ENCODE measurements around the gene PRR20D.
"Not testable (repeated sequence)": the region's sequence is repeated elsewhere in the genome, so short reads cannot be mapped to it uniquely, and the experiment has no call there.

PRR20D gene

GRCh38 chr13:57160332-57160731 is at the start of gene PRR20D:
Gene PRR20D, plus strand, starts transcription at chr13:57160632. Its CDS starts 387 bp downstream, at chr13:57161019.
- H3K36me3 ChIP-seq (ENCODE audit: control insufficient read depth, insufficient read depth, low read length); H3K4me1 ChIP-seq (ENCODE audit: control insufficient read depth, insufficient read depth, low read length); H3K4me3 ChIP-seq (ENCODE audit: low read depth, low read length); H3K9me3 ChIP-seq (ENCODE audit: control insufficient read depth, insufficient read depth, low read length); H3K9ac ChIP-seq (ENCODE audit: low read depth, low read length); H3K27me3 ChIP-seq (ENCODE audit: control insufficient read depth, insufficient read depth, low read length); H3K27ac ChIP-seq (ENCODE audit: low read depth, low read length): not testable (repeated sequence)

DNA sequence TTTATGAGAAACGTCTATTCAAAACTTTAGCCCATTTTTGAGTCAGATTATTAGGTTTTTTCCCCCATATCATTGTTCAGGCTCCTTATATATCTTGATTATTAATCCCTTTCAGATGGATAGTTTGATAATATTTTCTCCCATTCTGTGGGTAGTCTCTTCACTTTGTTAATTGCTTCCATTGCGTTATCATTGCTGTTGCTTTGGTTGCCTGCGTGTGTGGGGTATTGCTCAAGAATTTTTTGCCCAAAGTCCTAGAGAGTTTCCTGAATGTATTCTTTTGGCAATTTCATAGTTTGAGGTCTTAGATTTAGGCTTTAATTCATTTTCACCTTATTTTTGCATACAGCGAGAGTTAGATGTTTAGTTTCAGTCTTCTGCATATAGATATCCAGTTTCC is 45.5 kb upstream of the PRR20D start:
- H3K9ac ChIP-seq (ENCODE audit: low read depth, low read length): no peak overlapping the region
- H3K36me3 ChIP-seq (ENCODE audit: control insufficient read depth, insufficient read depth, low read length): no peaks in the 10 kb centered on the region
- H3K4me1 ChIP-seq (ENCODE audit: control insufficient read depth, insufficient read depth, low read length): no peaks in the 10 kb centered on the region
- no peaks in the 10 kb centered on the region for H3K9me3 ChIP-seq (ENCODE audit: control insufficient read depth, insufficient read depth, low read length)
- H3K27me3 ChIP-seq (ENCODE audit: control insufficient read depth, insufficient read depth, low read length): no peaks in the 10 kb centered on the region
- H3K4me3 ChIP-seq (ENCODE audit: low read depth, low read length): no peak overlapping the region
- H3K27ac ChIP-seq (ENCODE audit: low read depth, low read length): no peak overlapping the region

- no peak overlapping the region for H3K27ac ChIP-seq (ENCODE audit: low read depth, low read length)
- no peaks in the 10 kb centered on the region for H3K36me3 ChIP-seq (ENCODE audit: control insufficient read depth, insufficient read depth, low read length)
- H3K4me1 ChIP-seq (ENCODE audit: control insufficient read depth, insufficient read depth, low read length): no peaks in the 10 kb centered on the region
- no peak overlapping the region for H3K9ac ChIP-seq (ENCODE audit: low read depth, low read length)
- H3K27me3 ChIP-seq (ENCODE audit: control insufficient read depth, insufficient read depth, low read length): no peaks in the 10 kb centered on the region
- H3K9me3 ChIP-seq (ENCODE audit: control insufficient read depth, insufficient read depth, low read length): no peaks in the 10 kb centered on the region
- H3K4me3 ChIP-seq (ENCODE audit: low read depth, low read length): no peak overlapping the region
Measured at GRCh38 chr13:57123681-57124080, 36.8 kb upstream of the PRR20D start.

GRCh38 chr13:57128909-57129308 is 31.5 kb upstream of the PRR20D start:
- H3K27ac ChIP-seq (ENCODE audit: low read depth, low read length): no peak overlapping the region
- H3K9me3 ChIP-seq (ENCODE audit: control insufficient read depth, insufficient read depth, low read length): no peaks in the 10 kb centered on the region
- no peaks in the 10 kb centered on the region for H3K4me1 ChIP-seq (ENCODE audit: control insufficient read depth, insufficient read depth, low read length)

DNA sequence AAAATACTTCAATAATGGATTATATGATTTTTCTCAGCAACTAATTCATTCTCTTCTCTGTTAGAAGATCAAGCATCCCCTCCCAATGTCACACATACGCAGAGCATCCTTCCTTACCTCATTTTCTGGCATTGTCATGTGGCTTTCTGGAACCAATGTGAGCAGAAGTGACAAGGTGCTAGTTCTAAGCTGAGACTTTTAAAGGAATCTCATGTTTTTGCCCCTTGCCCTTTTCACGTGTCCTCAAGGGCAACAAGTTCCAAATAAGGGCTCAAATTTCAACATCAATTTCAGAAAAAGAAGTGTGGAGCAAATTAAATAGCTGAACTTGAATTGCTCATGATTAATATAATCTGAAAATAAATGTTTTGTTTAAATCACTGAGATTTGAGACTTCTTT is 24.3 kb upstream of the PRR20D start:
- no peaks in the 10 kb centered on the region for H3K27me3 ChIP-seq (ENCODE audit: control insufficient read depth, insufficient read depth, low read length)
- H3K4me1 ChIP-seq (ENCODE audit: control insufficient read depth, insufficient read depth, low read length): no peaks in the 10 kb centered on the region
- H3K4me3 ChIP-seq (ENCODE audit: low read depth, low read length): no peak overlapping the region
- H3K36me3 ChIP-seq (ENCODE audit: control insufficient read depth, insufficient read depth, low read length): no peaks in the 10 kb centered on the region
- H3K9me3 ChIP-seq (ENCODE audit: control insufficient read depth, insufficient read depth, low read length): no peaks in the 10 kb centered on the region
- H3K27ac ChIP-seq (ENCODE audit: low read depth, low read length): no peak overlapping the region
- no peak overlapping the region for H3K9ac ChIP-seq (ENCODE audit: low read depth, low read length)

More at GRCh38 chr13:57128909-57129308, 31.5 kb upstream of the PRR20D start:
- H3K4me3 ChIP-seq (ENCODE audit: low read depth, low read length): no peak overlapping the region
- H3K36me3 ChIP-seq (ENCODE audit: control insufficient read depth, insufficient read depth, low read length): no peaks in the 10 kb centered on the region
- no peaks in the 10 kb centered on the region for H3K27me3 ChIP-seq (ENCODE audit: control insufficient read depth, insufficient read depth, low read length)
- H3K9ac ChIP-seq (ENCODE audit: low read depth, low read length): no peak overlapping the region

DNA sequence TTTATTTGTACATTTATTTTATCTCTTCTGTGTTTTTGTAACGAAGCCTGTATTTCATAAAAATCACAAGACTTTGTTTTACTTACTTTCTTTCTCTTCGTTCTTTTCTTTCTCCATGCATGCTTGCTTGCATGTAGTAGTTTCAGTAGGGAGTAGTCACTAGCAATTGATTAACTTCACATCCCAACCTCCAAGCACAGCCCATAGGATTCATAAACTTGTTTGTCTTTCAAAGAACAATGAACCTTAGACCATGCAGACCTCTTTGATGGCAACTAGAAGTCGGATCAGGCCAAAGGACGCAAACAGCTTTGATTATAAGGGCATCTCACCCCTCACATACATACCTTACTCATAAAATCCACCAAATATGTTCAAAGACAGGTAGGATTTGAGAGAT is 22.8 kb upstream of the PRR20D start:
- Histone ChIP-seq H3K9ac (ENCODE audit: low read depth, low read length) (no peak overlapping the region), H3K4me1 (ENCODE audit: control insufficient read depth, insufficient read depth, low read length) (no peaks in the 10 kb centered on the region), H3K4me3 (ENCODE audit: low read depth, low read length) (no peak overlapping the region), H3K36me3 (ENCODE audit: control insufficient read depth, insufficient read depth, low read length) (no peaks in the 10 kb centered on the region), H3K9me3 (ENCODE audit: control insufficient read depth, insufficient read depth, low read length) (no peaks in the 10 kb centered on the region), H3K27me3 (ENCODE audit: control insufficient read depth, insufficient read depth, low read length) (no peaks in the 10 kb centered on the region), H3K27ac (ENCODE audit: low read depth, low read length) (no peak overlapping the region)

GRCh38 chr13:57138988-57139387 is 21.4 kb upstream of the PRR20D start:
- Histone ChIP-seq H3K36me3 (ENCODE audit: control insufficient read depth, insufficient read depth, low read length) (no peaks in the 10 kb centered on the region), H3K4me1 (ENCODE audit: control insufficient read depth, insufficient read depth, low read length) (no peaks in the 10 kb centered on the region), H3K27me3 (ENCODE audit: control insufficient read depth, insufficient read depth, low read length) (no peaks in the 10 kb centered on the region), H3K9ac (ENCODE audit: low read depth, low read length) (no peak overlapping the region), H3K9me3 (ENCODE audit: control insufficient read depth, insufficient read depth, low read length) (no peaks in the 10 kb centered on the region), H3K4me3 (ENCODE audit: low read depth, low read length) (no peak overlapping the region), H3K27ac (ENCODE audit: low read depth, low read length) (no peak overlapping the region)

DNA sequence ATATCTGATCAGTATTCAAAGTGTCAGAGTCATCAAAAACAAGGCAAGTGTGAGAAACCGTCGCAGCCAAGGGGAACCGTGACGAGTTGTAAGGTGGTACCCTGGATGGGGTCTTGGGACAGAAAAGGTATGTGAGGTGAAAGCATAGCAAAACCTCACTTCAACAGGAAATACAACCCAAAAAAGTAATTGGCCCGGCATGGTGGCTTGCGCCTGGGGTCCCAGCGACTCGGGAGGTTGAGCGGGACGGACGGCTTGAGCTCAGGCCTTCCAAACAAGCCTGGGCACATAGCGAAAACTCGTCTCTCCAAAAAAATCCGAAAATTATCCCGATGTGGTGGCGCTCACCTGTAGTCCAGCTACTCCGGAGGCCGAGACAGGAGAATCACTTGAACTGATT is 20.7 kb upstream of the PRR20D start:
- H3K9me3 ChIP-seq (ENCODE audit: control insufficient read depth, insufficient read depth, low read length); H3K4me3 ChIP-seq (ENCODE audit: low read depth, low read length); H3K4me1 ChIP-seq (ENCODE audit: control insufficient read depth, insufficient read depth, low read length); H3K27me3 ChIP-seq (ENCODE audit: control insufficient read depth, insufficient read depth, low read length); H3K9ac ChIP-seq (ENCODE audit: low read depth, low read length); H3K36me3 ChIP-seq (ENCODE audit: control insufficient read depth, insufficient read depth, low read length); H3K27ac ChIP-seq (ENCODE audit: low read depth, low read length): not testable (repeated sequence)

DNA sequence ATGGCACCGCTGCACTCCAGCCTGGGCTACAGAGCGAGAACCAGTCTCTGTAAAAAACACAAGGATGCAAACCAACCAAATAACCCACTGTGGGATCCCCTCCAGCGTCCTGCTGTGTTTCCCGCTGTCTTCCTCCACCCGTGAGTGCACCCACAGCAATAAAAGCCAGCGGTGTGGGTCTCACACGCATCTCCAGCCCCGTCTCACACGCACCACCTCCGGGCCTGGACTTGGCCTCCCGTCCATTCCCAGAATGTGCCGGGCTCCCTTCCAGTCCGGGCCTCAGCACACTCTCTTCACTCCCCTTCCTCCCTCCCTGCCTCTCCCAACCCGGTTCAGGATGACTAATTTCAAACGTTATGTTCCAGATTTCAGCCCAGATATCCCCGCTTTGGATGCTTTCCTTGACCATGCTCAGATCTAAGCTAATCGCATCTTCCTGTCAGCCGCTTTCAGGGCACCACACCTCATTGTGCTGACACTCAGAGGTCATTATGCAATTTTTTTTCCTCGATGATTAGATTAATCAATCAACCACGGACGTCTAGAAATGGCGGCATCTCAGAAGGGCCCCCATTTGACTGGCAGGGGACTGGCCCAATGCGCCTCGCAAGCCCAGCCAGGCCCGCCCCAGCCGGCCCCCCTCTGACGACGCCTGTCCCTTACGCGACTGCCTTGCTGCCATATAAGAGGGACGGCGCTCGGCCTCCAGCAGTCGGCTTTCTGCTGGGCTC is 20.0 kb upstream of the PRR20D start, which contains the start of gene PRR20A:
TSS of gene PRR20A (plus strand) at position 684 of the 734 bp plus-strand sequence. CDS start 387 bp downstream, outside the sequence.
- H3K4me3 ChIP-seq (ENCODE audit: low read depth, low read length); H3K4me1 ChIP-seq (ENCODE audit: control insufficient read depth, insufficient read depth, low read length); H3K27ac ChIP-seq (ENCODE audit: low read depth, low read length); H3K9ac ChIP-seq (ENCODE audit: low read depth, low read length); H3K27me3 ChIP-seq (ENCODE audit: control insufficient read depth, insufficient read depth, low read length); H3K9me3 ChIP-seq (ENCODE audit: control insufficient read depth, insufficient read depth, low read length); H3K36me3 ChIP-seq (ENCODE audit: control insufficient read depth, insufficient read depth, low read length): not testable (repeated sequence)

DNA sequence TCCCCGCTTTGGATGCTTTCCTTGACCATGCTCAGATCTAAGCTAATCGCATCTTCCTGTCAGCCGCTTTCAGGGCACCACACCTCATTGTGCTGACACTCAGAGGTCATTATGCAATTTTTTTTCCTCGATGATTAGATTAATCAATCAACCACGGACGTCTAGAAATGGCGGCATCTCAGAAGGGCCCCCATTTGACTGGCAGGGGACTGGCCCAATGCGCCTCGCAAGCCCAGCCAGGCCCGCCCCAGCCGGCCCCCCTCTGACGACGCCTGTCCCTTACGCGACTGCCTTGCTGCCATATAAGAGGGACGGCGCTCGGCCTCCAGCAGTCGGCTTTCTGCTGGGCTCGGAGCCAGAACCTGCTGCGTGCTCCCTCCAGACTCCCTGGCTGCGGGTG is 13.2 kb upstream of the PRR20D start, which contains the start of gene PRR20B:
TSS of gene PRR20B (plus strand) at position 301 of the 400 bp plus-strand sequence. CDS start 387 bp downstream, outside the sequence.
- not testable (repeated sequence) for H3K27me3 ChIP-seq (ENCODE audit: control insufficient read depth, insufficient read depth, low read length); H3K9ac ChIP-seq (ENCODE audit: low read depth, low read length); H3K27ac ChIP-seq (ENCODE audit: low read depth, low read length); H3K9me3 ChIP-seq (ENCODE audit: control insufficient read depth, insufficient read depth, low read length); H3K4me1 ChIP-seq (ENCODE audit: control insufficient read depth, insufficient read depth, low read length); H3K4me3 ChIP-seq (ENCODE audit: low read depth, low read length); H3K36me3 ChIP-seq (ENCODE audit: control insufficient read depth, insufficient read depth, low read length)

DNA sequence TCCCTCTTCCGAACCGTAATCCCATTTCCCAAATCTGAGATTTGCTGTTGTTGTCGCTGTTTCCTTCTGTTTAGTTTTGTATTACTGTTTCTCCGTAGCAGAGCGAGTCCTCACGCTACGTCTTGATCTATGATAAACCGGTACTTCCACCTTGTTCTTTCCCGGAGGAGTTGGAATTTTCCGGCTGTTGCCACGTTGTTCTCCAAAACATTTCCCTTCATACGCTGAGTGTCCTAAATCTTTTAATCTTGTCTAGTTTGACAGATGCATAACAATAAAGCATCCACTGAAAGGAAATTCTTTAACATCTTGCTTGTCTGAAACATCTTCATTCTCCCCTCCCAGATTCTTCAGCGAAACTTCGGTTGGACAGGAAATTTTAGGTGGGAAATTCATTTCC is 12.3 kb upstream of the PRR20D start:
- H3K9ac ChIP-seq (ENCODE audit: low read depth, low read length); H3K4me3 ChIP-seq (ENCODE audit: low read depth, low read length); H3K4me1 ChIP-seq (ENCODE audit: control insufficient read depth, insufficient read depth, low read length); H3K9me3 ChIP-seq (ENCODE audit: control insufficient read depth, insufficient read depth, low read length); H3K27me3 ChIP-seq (ENCODE audit: control insufficient read depth, insufficient read depth, low read length); H3K27ac ChIP-seq (ENCODE audit: low read depth, low read length); H3K36me3 ChIP-seq (ENCODE audit: control insufficient read depth, insufficient read depth, low read length): not testable (repeated sequence)

Measured in HUES48 (cell line).